GM18861 (cell line): ENCODE data around the gene PLEKHA6.

ENCODE experiments used
- ATAC-seq: cut with Tn5 transposase; IDR thresholded peaks from one replicate; pipeline ENCODE4 v1.9.1; 2021; ENCODE audit not compliant: unreplicated experiment

PLEKHA6 gene

DNA sequence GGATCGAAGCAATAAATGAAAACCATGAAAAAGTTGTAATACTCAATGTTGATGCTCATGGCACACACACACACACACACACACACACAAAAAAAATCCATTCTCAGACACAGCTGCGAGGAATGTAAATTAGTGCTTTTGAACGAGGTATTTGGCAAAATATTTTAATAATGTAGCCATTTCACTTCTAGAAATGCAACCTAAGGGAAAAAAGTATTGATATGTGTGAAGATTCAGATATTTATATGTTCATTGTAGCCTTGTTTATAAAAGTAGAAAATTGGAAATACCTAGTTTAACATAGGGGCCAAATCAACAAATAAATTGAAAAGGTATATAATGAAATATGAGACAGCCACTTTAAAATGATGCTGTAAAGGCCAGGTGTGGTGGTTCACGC is 3.8 kb downstream of the PLEKHA6 start:
- ATAC-seq = no peak

DNA sequence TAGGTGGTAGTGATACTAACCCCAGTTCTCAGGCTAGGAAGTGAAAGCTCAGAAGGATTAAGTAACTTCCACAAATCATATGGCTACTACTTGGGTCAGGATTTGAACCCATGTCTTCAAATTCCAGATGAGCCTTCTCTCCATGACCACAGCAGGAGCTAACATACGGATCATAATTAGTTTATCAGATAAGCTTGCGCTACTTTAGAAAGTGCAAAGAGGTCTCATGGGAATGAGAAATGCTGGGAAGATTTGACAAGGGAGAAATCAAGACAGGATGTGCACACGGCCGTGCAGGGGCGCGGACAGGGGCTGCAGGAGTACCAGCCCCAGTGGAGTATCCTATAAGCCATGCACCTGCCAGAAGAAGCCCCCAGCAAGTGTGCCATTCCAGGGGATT is 5.2 kb downstream of the PLEKHA6 start:
- no peak for ATAC-seq

DNA sequence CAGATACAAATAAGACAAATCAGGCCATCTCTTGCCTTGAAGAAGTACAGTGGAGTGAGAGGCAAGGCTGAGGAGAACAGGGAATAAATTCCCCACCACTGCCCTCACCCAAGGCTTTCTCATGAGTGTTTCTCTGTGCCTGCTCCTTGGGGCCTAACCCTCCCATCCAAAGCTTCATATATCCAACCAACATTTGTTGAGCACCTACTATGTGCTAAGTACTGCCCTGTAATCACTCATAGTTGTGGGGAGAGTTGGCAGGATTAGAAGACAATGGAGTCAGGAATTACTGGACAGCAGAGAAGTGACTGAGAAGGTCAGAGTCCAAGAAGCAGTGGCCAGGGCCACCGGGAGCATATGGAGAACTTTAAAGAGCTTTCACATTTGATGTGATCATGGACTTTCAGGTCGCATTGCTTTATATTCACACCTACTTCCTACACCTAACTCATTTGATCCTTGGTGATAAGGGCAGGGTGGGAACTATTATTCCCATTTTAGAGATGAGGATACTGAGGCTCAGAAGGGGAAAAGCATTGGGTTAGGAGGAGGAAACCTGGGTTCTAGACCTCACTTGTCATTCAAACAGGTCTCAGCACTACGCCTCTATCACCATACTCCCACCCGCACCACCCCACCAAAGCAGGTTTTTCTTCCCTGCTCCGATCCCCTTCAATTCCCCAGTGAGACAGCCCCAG is 6.4 kb downstream of the PLEKHA6 start:
- no peak for ATAC-seq

DNA sequence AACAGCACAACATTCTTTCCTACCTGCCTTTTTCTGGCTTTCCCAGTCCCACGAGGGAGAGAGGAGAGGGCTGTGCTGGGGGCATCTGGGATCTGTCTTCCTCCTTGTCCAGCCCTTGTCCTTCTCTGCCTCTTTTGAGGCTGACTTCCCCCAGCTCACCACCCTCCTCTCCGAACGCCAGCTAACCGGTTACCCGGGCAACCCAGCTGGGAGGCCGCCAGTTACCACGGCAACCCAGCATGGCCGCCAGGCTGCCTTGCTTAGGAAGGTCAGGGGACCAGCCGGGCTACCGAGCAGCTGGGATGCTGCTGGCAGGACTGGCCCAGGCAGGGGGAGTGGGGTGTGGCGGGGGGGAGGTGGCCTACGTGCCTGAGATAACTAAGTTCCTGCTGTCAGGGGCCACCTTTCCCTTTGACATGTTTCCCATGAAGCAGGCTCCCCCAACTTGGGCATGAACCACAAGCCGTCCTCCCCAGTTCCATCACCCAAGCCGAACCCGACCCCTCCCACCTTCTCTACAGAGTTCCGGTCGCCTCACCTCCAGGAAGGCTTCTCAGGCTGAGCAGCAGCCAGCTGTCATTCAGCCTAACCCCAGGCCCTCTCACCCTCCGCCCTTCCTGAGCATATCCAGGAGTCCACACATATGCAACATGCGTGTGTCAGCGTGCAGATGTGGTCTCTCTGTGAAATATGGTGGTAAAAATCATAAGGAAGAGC is 8.7 kb downstream of the PLEKHA6 start:
- ATAC-seq = no peak

DNA sequence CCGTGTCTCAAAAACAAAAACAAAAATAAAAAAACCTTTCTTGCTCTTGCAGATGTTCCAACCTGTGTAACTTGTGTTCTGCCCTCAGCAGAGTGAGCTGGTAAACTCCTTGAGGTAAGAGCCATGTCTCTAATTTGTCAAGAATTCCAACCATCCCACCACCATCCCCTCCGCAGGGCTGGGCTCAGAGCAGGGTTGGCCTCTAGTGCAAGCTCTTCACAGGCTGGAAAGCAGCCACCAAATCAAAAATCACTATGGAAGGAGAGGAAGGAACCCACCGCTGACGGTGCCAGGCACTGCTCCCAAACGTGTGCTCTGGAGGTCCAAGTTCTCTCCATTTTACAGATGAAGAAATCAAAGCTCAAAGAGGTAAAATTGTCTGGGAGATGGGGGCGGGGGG is 9.4 kb downstream of the PLEKHA6 start:
- no peak for ATAC-seq

DNA sequence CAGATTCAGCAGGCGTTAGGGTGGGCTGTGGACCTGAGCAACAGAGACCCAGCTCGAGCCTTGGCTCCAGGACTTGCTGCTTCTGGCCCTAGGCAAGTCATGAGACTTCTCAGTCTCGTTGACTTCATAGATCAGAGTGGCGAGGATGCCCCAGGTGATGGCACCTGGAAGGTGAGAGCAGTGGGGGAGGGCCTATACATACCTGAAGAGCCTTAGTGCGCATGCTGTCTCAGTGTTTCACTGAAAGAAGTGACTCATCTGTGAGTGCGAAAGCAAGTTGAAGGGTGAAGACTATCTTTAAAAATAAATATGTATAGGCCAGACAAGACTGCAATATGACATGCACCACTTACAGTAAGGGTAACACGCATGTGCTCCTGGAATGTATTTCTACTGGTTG is 10.1 kb downstream of the PLEKHA6 start:
- no peak for ATAC-seq

DNA sequence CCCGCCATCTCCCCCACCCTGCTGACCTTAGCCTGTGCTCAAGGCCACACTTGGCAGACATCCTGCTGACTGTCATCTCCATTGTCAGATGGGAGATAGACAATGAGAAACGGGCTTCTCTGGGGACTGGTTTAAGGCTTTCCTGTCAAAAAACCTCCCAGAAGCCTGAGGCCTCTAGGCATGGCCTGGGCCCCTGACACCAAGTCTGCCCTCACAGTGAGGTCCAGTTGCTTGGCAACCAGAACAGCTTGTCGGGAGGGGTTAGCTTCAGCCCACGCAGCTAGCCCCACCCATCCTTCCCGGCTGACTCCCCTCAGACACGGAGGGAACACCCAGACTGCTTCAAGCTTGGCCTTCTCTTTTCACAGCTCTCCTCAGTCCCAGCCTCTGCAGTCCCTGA is 11.0 kb downstream of the PLEKHA6 start:
- no peak for ATAC-seq

DNA sequence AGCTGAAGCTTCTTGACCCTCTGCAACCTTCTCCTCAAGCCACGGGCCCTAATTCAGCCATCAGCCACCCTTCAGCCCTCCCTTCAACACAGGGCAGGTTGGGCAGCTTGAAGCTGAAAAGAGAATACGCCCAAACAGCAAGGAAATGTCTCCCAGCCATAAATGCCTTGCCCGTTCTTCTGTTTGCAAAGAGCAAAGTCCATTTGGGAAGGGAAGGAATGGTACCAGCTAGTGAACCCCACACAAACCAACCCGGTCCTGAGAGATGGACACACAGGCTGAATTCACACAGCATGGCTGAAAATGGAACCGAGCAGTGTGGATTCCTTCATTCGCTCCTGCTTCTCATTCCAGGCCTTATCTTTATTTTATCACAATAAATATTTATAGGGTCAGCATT is 11.5 kb downstream of the PLEKHA6 start:
- no peak for ATAC-seq

DNA sequence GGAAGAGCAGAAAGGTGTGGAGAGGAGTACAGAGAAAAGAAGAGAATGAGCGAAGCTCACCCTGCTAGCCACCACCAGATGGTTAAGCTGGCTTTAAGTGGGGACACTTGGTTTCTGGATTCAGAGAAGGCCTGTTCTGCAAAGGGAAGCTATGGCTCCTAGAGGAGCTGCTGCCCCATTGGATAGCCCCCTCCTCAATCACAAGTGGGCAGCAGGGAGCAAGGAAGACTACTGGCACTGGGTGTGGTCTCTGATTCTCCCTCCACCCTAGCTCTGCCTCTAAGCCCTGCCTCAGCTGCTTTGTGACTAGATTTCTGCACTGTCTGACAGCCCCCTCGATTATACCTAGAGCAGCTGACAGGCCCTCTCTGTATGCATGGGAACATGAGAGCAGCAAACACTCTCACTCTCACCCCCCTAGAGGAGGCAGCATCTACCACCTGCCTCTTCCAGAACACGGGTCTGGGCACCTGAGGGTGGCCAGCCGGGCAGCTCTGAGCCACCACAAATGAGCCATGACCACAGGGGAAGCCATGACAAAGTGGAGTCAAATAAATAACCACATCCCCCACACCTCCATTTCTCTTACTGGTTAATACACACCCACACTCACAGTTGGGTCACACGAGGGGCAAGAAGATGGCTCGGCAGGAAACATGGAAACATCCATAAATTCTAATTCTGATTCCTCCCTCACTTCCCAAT is 13.6 kb downstream of the PLEKHA6 start:
- ATAC-seq = no peak

DNA sequence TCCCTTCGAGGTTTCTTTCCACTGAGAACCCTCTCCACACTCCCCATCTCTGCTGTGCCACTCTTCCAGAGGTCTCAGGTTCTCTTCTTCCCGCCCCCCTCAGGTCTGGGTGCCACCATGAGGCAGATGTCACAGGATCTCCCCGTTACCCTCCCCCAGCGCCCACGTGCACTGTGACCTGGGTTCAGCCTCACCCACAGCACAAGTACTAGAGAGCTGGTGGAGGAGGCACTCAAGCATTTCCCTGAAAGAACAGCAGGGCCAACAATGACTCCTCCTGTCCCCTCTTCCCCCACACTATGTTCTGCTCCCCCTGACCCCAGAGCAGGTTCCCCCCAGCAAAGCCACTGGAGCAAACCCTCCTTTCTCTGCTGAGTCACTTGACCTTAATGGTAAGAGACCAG is 14.3 kb downstream of the PLEKHA6 start:
- no peak for ATAC-seq

DNA sequence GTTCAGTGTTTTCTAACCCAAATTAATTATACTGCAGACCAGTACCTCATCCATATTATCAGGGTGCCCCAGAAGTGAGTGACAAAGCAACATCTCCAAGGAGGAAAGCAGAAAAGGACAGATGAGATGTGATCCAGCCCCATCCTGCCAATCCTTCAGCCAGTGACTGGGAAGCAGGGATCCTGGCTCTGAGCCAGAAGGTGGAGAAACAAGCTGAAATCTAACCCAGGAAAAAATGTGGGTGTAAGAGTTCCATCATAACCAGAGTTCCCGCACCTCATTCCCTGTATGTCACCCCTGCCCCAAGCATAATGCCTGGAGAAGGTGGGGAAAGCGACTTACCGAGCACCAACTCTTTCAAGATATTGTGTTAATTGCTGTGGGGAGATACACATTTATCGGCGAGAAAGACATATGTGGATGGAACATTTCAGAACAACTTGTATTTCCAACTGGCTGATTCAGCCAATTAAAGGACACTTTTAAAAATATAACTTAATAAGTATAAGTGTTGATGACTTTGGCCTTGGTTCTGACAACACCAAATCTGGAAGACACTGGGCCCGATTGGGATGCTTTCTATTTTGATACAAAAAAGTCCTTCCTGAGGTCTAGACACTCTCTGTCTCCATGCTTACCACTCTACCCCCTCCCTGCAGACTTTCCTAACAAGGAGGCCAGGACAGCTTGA is 14.9 kb downstream of the PLEKHA6 start:
- no peak for ATAC-seq

DNA sequence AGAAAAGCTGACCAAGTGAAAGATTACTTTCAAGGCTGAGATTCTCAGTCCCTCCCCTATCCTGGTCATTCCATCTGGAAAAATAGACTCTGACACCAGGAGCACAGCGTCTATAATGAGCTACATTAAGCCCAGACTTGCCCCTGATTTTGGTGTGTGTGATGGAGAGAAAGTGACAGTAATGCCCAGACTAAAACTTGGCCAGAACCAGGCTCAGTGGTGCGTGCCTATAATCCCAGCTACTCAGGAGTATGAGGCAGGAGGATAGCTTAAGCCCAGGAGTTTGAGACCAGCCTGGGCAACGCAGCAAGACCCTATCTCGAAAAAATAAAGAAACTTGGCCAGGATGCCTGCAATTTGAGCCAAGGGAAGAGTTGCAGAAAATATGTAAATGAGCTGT is 15.9 kb downstream of the PLEKHA6 start:
- ATAC-seq = no peak

DNA sequence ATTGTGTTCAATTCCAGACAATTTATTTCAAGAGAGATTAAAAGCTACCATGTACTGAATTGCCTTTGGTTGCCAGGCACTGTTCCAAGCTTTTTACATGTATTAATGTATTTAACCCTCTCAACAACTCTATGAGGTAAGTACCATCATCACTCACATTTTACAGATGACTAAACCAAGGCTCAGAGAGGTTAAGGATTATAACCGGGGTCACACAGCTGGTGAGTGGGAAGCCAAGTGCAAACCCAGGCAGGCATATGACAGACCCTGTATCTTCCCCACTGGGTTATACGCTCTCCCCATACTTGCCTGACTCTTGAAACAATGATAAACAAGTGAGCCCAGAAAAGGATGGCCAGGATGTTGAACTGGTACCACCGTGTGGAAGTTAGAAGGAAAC is 16.5 kb downstream of the PLEKHA6 start:
- no peak for ATAC-seq

DNA sequence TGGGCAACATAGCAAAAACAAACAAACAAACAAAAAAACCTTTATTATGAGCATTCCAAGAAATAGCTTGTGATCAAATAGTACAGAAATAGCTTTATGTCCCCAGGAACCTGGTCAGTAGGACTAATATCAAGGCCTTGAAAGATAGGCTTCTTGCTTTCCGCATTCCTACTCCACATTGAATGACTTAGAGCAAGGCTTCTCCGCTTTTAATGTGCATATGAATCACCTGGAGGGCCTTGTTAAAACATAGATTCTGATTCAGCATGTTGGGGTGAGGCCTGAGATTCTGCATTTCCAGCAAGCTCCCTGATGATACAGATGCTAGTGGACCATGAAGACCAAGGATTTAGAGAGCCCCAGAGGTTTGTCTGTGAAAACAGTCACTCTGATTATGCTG is 17.4 kb downstream of the PLEKHA6 start:
- no peak for ATAC-seq

DNA sequence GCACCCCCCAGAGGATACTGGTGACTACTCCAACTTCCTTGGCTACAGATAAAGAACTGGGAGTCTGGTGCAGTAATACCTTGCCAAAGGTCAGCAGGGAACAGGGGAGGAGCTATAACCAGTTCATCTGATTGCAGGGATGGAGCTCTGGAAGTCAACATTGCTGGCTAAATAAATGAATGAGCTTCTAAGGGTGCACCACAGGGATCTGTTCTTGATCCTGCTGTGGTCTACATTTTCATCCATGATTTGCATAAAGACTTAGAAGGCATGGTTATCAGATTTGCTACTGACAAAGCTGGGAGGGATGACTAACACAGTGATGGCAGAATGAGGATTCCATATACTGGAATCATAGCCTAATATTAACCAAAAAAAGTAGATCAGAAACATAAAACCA is 18.3 kb downstream of the PLEKHA6 start:
- no peak for ATAC-seq

DNA sequence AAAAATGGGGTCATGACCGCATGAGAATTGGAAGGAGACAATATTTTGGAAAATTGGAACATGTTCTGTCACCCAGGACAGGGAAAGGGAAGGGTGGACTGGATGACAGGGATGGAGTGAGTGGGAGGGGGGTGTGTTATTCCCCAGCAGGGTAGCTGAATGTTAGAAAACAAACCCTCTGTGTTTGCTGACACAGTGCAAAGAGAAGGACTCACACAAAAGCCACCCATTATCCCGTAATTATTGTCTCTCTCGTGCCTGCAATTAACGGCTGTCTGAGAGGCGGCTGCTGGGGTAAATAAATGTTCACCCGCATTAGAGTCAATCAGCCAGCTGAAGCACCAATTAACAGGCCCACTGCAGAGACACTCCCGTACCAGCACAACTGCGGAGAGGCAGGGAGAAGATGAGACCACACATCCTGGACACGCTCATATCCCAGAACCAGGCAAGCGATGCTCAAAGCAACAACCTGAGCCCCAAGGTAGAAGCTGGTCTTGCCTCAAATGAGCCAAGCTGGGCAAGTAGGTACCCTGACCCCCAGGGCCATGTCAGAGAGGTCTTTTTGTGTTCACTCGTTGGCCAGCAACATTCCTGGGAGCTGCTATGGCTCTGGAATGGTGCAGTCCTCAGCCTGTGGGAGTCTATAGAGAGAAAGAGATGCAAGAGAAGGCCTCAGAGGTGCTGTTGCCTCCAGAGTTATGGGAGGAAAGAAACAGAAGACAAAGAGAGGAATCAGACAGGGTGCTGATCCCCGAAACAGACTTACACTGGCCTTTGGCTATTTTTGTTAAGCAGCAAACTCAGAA is 19.4 kb downstream of the PLEKHA6 start:
- no peak for ATAC-seq

DNA sequence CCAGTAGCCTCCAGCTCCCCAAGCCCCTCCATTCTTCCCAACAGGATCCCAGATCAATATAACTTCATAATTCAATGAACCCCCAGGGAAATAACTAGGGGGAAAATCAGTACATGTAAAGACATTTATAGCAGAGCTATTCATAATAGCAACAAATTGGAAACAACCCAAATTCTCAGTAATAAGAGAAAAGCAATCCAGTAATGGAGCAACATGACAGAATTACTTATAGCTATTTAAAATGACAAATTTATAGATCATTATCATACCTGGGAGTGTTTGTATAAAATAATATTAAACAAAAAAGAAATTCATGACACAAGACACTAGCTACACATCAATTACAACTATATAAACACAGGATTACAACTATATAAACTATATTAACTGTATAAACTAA is 20.2 kb downstream of the PLEKHA6 start:
- no peak for ATAC-seq

DNA sequence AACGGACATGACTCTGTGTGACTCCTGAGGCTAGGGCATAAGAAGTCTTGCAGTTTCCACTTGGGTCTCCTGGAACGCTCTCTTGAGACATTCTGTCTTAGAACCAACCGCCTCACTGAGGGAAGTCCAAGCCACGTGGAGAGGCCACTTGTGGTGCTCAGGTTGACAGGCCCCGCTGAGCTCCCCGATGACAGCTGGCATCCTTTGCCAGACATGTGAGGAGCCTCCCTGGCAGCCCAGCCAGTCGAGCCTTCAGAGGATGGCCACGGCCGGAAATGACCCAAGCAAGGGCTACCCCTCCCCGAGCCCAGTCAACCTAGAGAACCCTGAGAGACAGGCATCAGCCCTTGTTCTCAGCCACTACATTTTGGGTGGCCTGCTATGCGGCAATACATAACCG is 20.7 kb downstream of the PLEKHA6 start:
- ATAC-seq = no peak

DNA sequence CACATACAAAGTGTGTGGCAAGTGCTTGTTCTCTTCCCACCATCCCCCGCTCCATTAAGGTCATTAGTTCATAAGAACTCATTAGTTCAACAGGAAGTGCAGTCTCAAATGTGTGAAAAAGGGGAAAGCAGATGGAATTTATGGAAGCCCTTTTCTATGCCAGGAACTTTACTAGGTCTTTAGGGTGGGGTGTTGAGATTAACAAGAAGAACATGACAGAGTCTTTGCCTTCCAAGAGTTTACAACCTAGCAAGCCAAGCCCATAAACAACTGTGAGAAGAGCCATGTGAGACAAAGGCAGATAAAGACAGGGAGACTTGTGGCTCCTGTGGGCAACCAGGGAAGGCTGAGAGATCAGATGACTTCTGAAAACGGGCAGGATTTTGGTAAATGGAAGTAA is 21.4 kb downstream of the PLEKHA6 start:
- no peak for ATAC-seq

DNA sequence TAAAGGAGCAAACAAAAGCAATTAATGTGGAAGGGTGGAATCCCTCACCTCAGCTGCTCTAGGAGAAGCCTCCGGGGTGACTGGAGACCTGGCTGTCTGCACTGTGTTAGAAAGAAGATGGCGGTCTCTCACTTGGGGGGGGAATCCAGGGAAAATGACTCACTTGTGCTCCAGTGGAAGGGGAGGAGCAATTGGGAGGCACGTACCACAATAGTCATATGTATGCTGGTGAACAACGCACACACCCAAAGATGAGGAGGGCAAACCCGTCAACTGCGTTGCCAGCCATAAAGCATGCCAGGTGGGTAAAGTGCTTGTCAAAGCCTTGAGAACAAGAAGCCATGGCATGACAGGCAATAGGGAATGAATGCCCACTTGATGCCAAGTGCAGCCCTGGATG is 22.1 kb downstream of the PLEKHA6 start:
- ATAC-seq = no peak

DNA sequence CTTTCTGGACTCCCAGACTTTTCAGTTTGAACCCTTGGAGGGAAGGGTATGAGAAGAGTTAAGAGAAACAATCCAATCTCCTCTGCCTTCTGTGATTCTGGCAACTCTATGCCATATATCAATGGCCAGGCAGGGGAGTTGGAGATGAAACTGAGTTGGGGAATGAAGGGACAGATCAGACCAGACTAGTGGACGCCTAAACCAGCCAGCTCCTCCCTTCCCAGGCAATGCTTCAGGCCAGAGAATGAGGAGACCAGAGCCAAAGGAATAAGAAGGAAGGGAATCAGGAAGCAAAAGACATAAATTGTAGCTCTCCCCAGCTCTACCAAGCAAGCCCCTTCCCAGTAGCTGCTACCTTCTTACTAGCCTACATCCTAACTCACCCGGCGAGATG is 22.7 kb downstream of the PLEKHA6 start:
- ATAC-seq = no peak
